ENCODE data around the gene PDK4.

Gene PDK4

DNA sequence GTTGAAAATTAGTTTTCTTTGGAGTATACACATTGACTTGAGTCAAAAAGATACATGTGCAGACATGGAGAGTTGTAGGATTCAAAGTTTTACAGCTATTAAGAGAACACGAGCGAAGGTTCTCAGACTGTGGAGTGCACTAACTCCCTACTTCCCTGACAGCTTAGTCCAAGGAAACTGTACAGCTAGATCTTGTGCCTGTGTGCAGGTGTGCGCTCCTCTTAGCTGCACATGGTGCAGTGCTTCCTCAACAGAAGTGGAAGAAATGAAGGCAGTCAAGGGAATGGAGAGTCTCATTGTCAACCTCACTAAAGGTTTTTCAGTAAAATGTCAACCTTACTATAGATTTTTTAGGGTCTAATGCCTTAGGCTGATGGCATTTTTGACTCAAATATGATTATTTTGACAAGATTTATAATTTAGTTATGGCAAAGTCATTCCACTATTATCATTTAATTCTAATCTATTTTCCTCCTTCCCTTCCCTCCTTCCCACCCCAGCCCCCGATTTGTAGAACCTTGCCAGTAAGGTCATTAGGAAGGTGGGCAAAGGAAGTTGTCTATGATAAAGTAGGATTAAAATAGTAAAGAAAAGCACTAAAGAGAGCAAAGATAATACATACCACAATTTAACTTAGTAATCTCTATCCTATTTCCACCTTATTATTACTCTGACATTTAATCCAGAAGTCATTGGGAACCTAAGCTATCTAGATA, 13.6 kb downstream of the PDK4 start:
- H3K36me3 ChIP-seq (ENCODE audit: control insufficient read depth in 5 of 5, insufficient read depth in 5 of 5, low read length in 5 of 5) = peaks cover 38 to 43% (median 40%) of the 10 kb centered on the region in 5 donors
- H3K27ac ChIP-seq (ENCODE audit: low read depth, low read length) = peak overlapping the region; percentile 1

DNA sequence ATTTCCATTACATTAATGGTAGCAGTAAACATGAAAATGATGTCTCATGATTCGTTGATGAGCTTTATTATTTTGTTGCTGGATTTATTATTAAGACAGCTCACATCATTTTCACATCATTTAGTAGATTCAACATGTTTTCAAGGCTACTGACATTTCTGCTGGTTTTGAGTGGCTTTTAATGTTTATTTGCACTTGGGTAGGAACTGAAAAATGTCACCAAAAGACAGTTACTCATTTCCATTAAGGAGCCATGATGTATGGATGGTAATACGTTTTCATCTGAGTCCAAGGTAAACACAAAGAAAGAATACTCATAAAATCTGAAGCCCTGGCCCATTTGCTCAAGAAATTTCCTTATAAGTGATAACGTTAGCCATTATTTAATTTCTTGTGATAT, 14.8 kb downstream of the PDK4 start:
- Histone ChIP-seq H3K4me1 (ENCODE audit: control insufficient read depth in 5 of 5, insufficient read depth in 5 of 5, low read length in 5 of 5) (peaks cover 0 to 29% (median 9%) of the 10 kb centered on the region in 5 donors), H3K9ac (ENCODE audit: low read length in 5 of 5) (no peak overlapping the region), H3K9me3 (ENCODE audit: control insufficient read depth in 5 of 5, low read length in 5 of 5) (no peaks in the 10 kb centered on the region), H3K4me3 (ENCODE audit: low read depth in 1 of 5, low read length in 5 of 5) (no peak overlapping the region), H3K27me3 (ENCODE audit: control insufficient read depth in 5 of 5, insufficient read depth in 4 of 5, low read length in 5 of 5) (no peaks in the 10 kb centered on the region), H3K27ac (ENCODE audit: low read depth, low read length) (no peak overlapping the region), H3K36me3 (ENCODE audit: control insufficient read depth in 5 of 5, insufficient read depth in 5 of 5, low read length in 5 of 5) (peaks cover 25 to 31% (median 28%) of the 10 kb centered on the region in 5 donors)

More for the DNA sequence above, 13.6 kb downstream of the PDK4 start:
- no peaks in the 10 kb centered on the region for H3K9me3 ChIP-seq (ENCODE audit: control insufficient read depth in 5 of 5, low read length in 5 of 5)
- H3K4me1 ChIP-seq (ENCODE audit: control insufficient read depth in 5 of 5, insufficient read depth in 5 of 5, low read length in 5 of 5) = peaks cover 0 to 42% (median 21%) of the 10 kb centered on the region in 5 donors
- H3K4me3 ChIP-seq (ENCODE audit: low read depth in 1 of 5, low read length in 5 of 5) = no peak overlapping the region
- no peaks in the 10 kb centered on the region for H3K27me3 ChIP-seq (ENCODE audit: control insufficient read depth in 5 of 5, insufficient read depth in 4 of 5, low read length in 5 of 5)
- no peak overlapping the region for H3K9ac ChIP-seq (ENCODE audit: low read length in 5 of 5)

DNA sequence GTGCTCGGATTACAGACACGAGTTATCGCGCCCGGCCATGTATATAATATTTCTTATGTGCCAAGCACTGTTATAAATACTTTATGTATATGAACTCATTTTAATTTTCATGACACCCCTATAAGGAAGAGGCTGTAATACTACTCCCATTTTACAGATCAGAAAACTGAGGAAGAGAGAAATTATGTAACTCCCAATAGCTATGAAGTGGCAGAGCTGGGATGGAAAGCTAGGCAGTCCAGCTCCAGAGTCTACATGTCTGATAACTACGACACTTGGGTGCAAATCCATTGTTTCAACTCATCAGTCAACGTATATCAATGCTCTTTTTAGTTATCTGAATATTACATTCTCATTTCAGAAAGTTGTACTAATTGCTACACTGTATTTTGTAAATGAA, 17.0 kb downstream of the PDK4 start:
- H3K4me3 ChIP-seq (ENCODE audit: low read depth in 1 of 5, low read length in 5 of 5) = no peak overlapping the region
- no peaks in the 10 kb centered on the region for H3K27me3 ChIP-seq (ENCODE audit: control insufficient read depth in 5 of 5, insufficient read depth in 4 of 5, low read length in 5 of 5)
- peaks cover 0 to 10% (median 0%) of the 10 kb centered on the region in 5 donors for H3K4me1 ChIP-seq (ENCODE audit: control insufficient read depth in 5 of 5, insufficient read depth in 5 of 5, low read length in 5 of 5)
- H3K27ac ChIP-seq (ENCODE audit: low read depth, low read length) = no peak overlapping the region
- peaks cover 0 to 5% (median 0%) of the 10 kb centered on the region in 5 donors for H3K9me3 ChIP-seq (ENCODE audit: control insufficient read depth in 5 of 5, low read length in 5 of 5)
- H3K9ac ChIP-seq (ENCODE audit: low read length in 5 of 5) = no peak overlapping the region
- H3K36me3 ChIP-seq (ENCODE audit: control insufficient read depth in 5 of 5, insufficient read depth in 5 of 5, low read length in 5 of 5) = peaks cover 8 to 11% (median 10%) of the 10 kb centered on the region in 5 donors

DNA sequence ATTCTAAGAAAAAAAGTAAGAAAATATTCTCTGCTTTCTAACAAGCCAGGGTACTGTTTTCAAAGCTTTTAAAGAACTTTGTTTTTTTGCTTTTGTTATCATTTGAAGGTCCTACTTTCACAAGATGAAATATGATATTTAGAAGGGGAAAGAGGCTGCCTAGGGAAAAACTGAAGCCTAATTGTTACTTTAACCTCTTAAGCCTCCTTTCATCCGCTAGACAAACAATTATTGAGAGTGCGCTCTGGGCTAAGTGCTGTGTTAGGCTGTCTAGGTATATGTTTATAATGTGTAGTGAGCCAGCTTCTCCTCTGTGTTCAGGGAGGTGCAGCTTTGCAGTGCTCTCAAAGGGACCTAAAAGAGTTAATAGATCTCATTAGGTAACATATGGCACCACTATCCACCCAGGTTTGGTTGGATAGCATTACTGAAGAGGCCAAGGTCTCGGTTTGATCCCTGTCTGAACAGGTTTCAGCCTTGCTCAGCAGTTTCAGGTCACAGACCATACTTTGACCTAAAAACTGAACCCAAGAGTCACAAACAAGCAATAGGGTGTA, 17.9 kb downstream of the PDK4 start:
- Histone ChIP-seq H3K36me3 (ENCODE audit: control insufficient read depth in 5 of 5, insufficient read depth in 5 of 5, low read length in 5 of 5) (peaks cover 0 to 4% (median 2%) of the 10 kb centered on the region in 5 donors), H3K9me3 (ENCODE audit: control insufficient read depth in 5 of 5, low read length in 5 of 5) (peaks cover 0 to 5% (median 0%) of the 10 kb centered on the region in 5 donors), H3K4me1 (ENCODE audit: control insufficient read depth in 5 of 5, insufficient read depth in 5 of 5, low read length in 5 of 5) (peaks cover 0 to 6% (median 0%) of the 10 kb centered on the region in 5 donors), H3K9ac (ENCODE audit: low read length in 5 of 5) (peak overlapping the region in 1 of 5 donors; percentile 38), H3K27me3 (ENCODE audit: control insufficient read depth in 5 of 5, insufficient read depth in 4 of 5, low read length in 5 of 5) (no peaks in the 10 kb centered on the region), H3K4me3 (ENCODE audit: low read depth in 1 of 5, low read length in 5 of 5) (no peak overlapping the region), H3K27ac (ENCODE audit: low read depth, low read length) (no peak overlapping the region)

DNA sequence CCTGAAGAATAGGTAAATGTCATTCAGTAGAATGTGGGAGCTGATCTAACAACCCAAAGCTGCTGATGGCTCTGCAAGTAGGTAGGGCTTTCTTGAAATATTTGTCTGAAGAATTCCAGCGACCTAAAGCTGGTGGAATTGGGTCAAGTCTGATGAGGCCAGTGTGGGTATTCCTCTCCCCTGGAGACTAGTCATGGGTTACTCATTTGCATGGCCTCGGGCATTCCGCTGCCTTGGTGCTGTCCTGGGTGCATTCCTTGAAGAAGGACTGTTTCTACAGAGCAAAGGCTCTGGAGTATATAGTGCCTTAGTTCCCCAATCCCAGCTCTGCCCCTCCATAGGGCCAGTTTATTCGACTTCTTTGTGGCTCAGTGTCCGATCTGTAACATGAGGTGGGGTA, 19.2 kb downstream of the PDK4 start:
- H3K27me3 ChIP-seq (ENCODE audit: control insufficient read depth in 5 of 5, insufficient read depth in 4 of 5, low read length in 5 of 5) = no peaks in the 10 kb centered on the region
- no peak overlapping the region for H3K27ac ChIP-seq (ENCODE audit: low read depth, low read length)

DNA sequence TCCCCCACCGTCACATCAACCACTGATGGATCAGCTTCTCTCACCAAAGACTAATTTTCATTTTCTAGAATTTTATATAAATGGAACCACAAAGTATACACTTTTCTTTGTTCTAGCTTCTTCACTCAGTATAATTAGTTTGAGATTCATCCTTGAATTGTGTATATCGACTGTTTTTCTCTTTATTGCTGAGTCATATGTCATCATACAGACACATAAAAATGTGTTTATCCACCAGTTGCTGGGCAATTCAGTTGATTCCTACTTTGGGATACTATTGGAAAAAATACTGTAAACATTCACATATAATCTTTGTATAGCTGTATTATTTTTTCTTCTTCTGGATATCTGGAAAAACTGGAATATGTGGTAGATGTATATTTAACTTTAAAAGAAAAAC, 26.6 kb downstream of the PDK4 start:
- H3K9me3 ChIP-seq (ENCODE audit: control insufficient read depth in 5 of 5, low read length in 5 of 5) = no peaks in the 10 kb centered on the region
- H3K27me3 ChIP-seq (ENCODE audit: control insufficient read depth in 5 of 5, insufficient read depth in 4 of 5, low read length in 5 of 5) = no peaks in the 10 kb centered on the region
- peaks cover 0 to 7% (median 0%) of the 10 kb centered on the region in 5 donors for H3K36me3 ChIP-seq (ENCODE audit: control insufficient read depth in 5 of 5, insufficient read depth in 5 of 5, low read length in 5 of 5)
- no peak overlapping the region for H3K4me3 ChIP-seq (ENCODE audit: low read depth in 1 of 5, low read length in 5 of 5)
- H3K4me1 ChIP-seq (ENCODE audit: control insufficient read depth in 5 of 5, insufficient read depth in 5 of 5, low read length in 5 of 5) = no peaks in the 10 kb centered on the region
- H3K27ac ChIP-seq (ENCODE audit: low read depth, low read length) = no peak overlapping the region
- H3K9ac ChIP-seq (ENCODE audit: low read length in 5 of 5) = no peak overlapping the region

More for the DNA sequence above, 19.2 kb downstream of the PDK4 start:
- H3K36me3 ChIP-seq (ENCODE audit: control insufficient read depth in 5 of 5, insufficient read depth in 5 of 5, low read length in 5 of 5) = peaks cover 0 to 7% (median 0%) of the 10 kb centered on the region in 5 donors
- H3K4me3 ChIP-seq (ENCODE audit: low read depth in 1 of 5, low read length in 5 of 5) = no peak overlapping the region
- H3K4me1 ChIP-seq (ENCODE audit: control insufficient read depth in 5 of 5, insufficient read depth in 5 of 5, low read length in 5 of 5) = peaks cover 0 to 6% (median 0%) of the 10 kb centered on the region in 5 donors
- H3K9me3 ChIP-seq (ENCODE audit: control insufficient read depth in 5 of 5, low read length in 5 of 5) = peaks cover 0 to 5% (median 0%) of the 10 kb centered on the region in 5 donors
- no peak overlapping the region for H3K9ac ChIP-seq (ENCODE audit: low read length in 5 of 5)

DNA sequence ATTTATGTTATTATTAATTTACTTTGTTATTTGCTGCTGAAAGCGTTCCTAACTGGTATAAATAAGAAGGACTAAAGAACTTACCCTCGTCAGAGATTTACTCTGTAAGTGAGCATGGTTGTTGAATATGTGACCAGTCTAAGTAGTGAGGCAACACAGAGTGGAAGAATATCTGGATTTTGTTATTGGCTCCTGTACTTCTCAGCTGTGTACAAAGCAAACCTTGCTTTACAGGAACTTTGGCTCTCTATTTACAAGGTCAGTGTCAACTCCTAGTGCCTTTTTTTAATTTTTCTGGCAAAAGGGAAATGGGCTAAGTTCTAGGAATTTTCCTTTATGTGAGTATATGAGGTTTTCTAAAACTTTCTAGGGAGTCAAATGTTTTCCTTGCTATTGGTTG, 35.6 kb downstream of the PDK4 start:
- Histone ChIP-seq H3K4me3 (ENCODE audit: low read depth in 1 of 5, low read length in 5 of 5) (no peak overlapping the region), H3K27me3 (ENCODE audit: control insufficient read depth in 5 of 5, insufficient read depth in 4 of 5, low read length in 5 of 5) (no peaks in the 10 kb centered on the region), H3K36me3 (ENCODE audit: control insufficient read depth in 5 of 5, insufficient read depth in 5 of 5, low read length in 5 of 5) (no peaks in the 10 kb centered on the region), H3K9me3 (ENCODE audit: control insufficient read depth in 5 of 5, low read length in 5 of 5) (no peaks in the 10 kb centered on the region), H3K27ac (ENCODE audit: low read depth, low read length) (no peak overlapping the region), H3K9ac (ENCODE audit: low read length in 5 of 5) (no peak overlapping the region), H3K4me1 (ENCODE audit: control insufficient read depth in 5 of 5, insufficient read depth in 5 of 5, low read length in 5 of 5) (peaks cover 0 to 5% (median 4%) of the 10 kb centered on the region in 5 donors)

DNA sequence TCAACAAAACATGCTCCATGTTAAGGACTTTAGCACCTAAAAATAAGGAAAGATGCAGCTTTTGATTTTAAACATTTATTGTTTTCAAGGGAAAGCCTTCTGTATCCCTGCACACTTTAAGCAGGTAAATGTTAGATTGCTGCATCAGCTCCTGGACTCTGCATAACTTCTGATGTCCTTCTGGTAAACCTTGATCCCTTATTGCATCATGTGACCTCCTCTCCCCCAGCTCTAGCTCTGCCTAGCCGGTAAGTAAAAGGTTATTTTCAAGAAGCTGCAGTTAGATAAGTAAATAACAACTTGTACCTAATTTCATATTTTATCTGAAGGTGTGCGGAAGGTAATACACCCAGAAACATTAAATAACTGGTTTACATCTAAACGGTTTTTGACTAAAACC, 37.5 kb downstream of the PDK4 start:
- no peaks in the 10 kb centered on the region for H3K27me3 ChIP-seq (ENCODE audit: control insufficient read depth in 5 of 5, insufficient read depth in 4 of 5, low read length in 5 of 5)
- H3K4me3 ChIP-seq (ENCODE audit: low read depth in 1 of 5, low read length in 5 of 5) = no peak overlapping the region
- no peaks in the 10 kb centered on the region for H3K9me3 ChIP-seq (ENCODE audit: control insufficient read depth in 5 of 5, low read length in 5 of 5)
- H3K27ac ChIP-seq (ENCODE audit: low read depth, low read length) = no peak overlapping the region
- peaks cover 2 to 16% (median 14%) of the 10 kb centered on the region in 5 donors for H3K4me1 ChIP-seq (ENCODE audit: control insufficient read depth in 5 of 5, insufficient read depth in 5 of 5, low read length in 5 of 5)
- no peak overlapping the region for H3K9ac ChIP-seq (ENCODE audit: low read length in 5 of 5)
- no peaks in the 10 kb centered on the region for H3K36me3 ChIP-seq (ENCODE audit: control insufficient read depth in 5 of 5, insufficient read depth in 5 of 5, low read length in 5 of 5)

DNA sequence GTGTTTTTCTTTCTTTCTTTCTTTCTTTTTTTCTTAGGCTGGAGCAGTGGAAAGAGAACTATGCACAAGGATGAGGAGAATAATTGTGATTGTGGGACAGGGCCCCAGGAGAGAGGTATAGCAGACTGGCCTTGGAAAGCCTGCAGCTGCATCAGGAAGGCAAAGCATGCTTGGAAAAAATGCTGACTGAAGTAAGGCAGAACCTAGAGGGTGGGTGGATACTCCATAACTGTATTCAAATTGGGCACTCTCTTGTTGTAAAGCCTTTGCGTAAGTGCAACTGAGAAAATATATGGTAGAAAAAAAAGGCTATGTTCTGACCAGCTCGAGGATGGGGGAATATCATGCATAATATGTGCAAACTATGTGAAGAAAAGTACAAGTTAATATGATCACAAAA, 39.5 kb downstream of the PDK4 start:
- H3K9me3 ChIP-seq (ENCODE audit: control insufficient read depth in 5 of 5, low read length in 5 of 5) = no peaks in the 10 kb centered on the region
- no peaks in the 10 kb centered on the region for H3K27me3 ChIP-seq (ENCODE audit: control insufficient read depth in 5 of 5, insufficient read depth in 4 of 5, low read length in 5 of 5)
- H3K36me3 ChIP-seq (ENCODE audit: control insufficient read depth in 5 of 5, insufficient read depth in 5 of 5, low read length in 5 of 5) = no peaks in the 10 kb centered on the region
- H3K27ac ChIP-seq (ENCODE audit: low read depth, low read length) = no peak overlapping the region
- no peak overlapping the region for H3K9ac ChIP-seq (ENCODE audit: low read length in 5 of 5)
- H3K4me1 ChIP-seq (ENCODE audit: control insufficient read depth in 5 of 5, insufficient read depth in 5 of 5, low read length in 5 of 5) = peaks cover 2 to 25% (median 18%) of the 10 kb centered on the region in 5 donors
- H3K4me3 ChIP-seq (ENCODE audit: low read depth in 1 of 5, low read length in 5 of 5) = no peak overlapping the region

DNA sequence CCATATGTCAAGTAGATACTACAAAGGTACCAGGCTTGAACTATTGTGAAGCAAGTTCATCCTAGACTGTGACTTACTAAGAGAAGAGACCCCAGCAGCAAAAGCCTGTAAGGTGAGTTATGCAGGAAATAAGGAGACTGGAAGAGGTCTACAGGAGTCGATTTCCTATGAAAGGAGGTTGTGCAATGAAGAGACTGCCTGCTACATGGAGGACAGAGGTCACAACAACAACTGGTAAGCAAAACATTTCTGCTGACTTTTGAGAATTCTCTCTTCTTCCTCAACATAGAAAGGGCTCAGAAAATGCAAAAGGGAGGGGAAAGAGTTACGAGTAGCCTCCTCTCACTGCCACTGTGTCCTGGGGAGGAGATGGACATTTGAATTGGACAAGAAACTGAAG, 42.4 kb downstream of the PDK4 start:
- no peaks in the 10 kb centered on the region for H3K36me3 ChIP-seq (ENCODE audit: control insufficient read depth in 5 of 5, insufficient read depth in 5 of 5, low read length in 5 of 5)
- peak overlapping the region in 2 of 5 donors; percentile 27 to 33 for H3K4me3 ChIP-seq (ENCODE audit: low read depth in 1 of 5, low read length in 5 of 5)
- peaks cover 13 to 50% (median 42%) of the 10 kb centered on the region in 5 donors for H3K4me1 ChIP-seq (ENCODE audit: control insufficient read depth in 5 of 5, insufficient read depth in 5 of 5, low read length in 5 of 5)
- no peak overlapping the region for H3K9ac ChIP-seq (ENCODE audit: low read length in 5 of 5)
- H3K27ac ChIP-seq (ENCODE audit: low read depth, low read length) = peak overlapping the region; percentile 26
- H3K27me3 ChIP-seq (ENCODE audit: control insufficient read depth in 5 of 5, insufficient read depth in 4 of 5, low read length in 5 of 5) = no peaks in the 10 kb centered on the region
- H3K9me3 ChIP-seq (ENCODE audit: control insufficient read depth in 5 of 5, low read length in 5 of 5) = no peaks in the 10 kb centered on the region

All from subcutaneous abdominal adipose tissue (tissue), 5 donors.